ENCODE measurements around the gene WDR11. TPM values are rescaled to one million over a fixed set of nuclear protein-coding genes. Genes with fewer than 3 reads are reported as not detected.

The WDR11 gene
- polyA plus RNA-seq, 3 donors, result 32.9 to 68.0 (median 50.1) TPM

DNA sequence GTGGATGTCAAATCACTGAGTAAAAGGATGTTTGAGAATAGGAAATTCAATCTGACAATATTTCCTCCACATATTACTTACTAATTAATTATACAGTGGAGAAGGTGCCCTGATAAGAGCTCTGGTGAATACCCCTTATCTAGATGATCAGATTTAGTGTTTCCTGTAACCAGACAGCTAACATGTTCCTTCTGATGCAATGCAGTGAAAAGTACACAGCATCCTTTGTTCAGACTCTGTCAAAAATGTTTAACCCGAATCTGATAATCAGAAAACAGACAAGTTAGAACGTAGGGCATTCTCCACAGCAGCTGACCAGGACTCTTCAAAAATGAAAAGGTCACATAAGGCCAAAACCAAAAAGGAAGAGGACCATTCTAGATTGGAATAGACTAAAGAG is 46.2 kb downstream of the WDR11 start:
- H3K36me3 Mint-ChIP-seq, result peaks cover 66 to 76% of the 10 kb centered on the region in 2 donors
- no peak overlapping the region for H2AFZ ChIP-seq (ENCODE audit: insufficient read depth, low read depth, low read length, poor library complexity, severe bottlenecking)

GRCh38 chr10:120905268-120905667 is 54.1 kb downstream of the WDR11 start:
- no peak overlapping the region for H3K4me3 Mint-ChIP-seq
- no peak for TF ChIP-seq CTCF (IDR thresholded peaks at IDR 0.05)
- no peak overlapping the region for H3K4me2 ChIP-seq (replicated peaks; ENCODE audit: extremely low read depth, low read length, poor library complexity, severe bottlenecking)
- intact Hi-C loops (cut with micrococcal nuclease), result no loop called here
- H3K79me2 ChIP-seq (ENCODE audit: insufficient read depth, low read length), result no peaks in the 10 kb centered on the region
- no peak for DNase-seq
- 94% methylated on average over 9 of the region's 9 CpGs for WGBS (ENCODE audit: insufficient coverage)
- peaks cover 95 to 100% of the 10 kb centered on the region in 2 donors for H3K36me3 ChIP-seq (replicated peaks in 1 of 2; ENCODE audit: control insufficient read depth in 1 of 2, insufficient read depth in 2 of 2, low read length in 2 of 2)
- peaks cover 92 to 98% of the 10 kb centered on the region in 2 donors for H3K36me3 Mint-ChIP-seq
- H3K4me1 Mint-ChIP-seq, result no peaks in the 10 kb centered on the region
- H3K27ac ChIP-seq (ENCODE audit: low read depth in 1 of 2, low read length in 2 of 2), result no peak overlapping the region
- H3K27me3 ChIP-seq (ENCODE audit: control insufficient read depth in 2 of 2, insufficient read depth in 2 of 2, low read length in 2 of 2), result no peaks in the 10 kb centered on the region
- H3K27ac Mint-ChIP-seq, result no peak overlapping the region
- peaks cover 16 to 23% (median 20%) of the 10 kb centered on the region in 7 donors for H3K9me3 Mint-ChIP-seq
- no peaks in the 10 kb centered on the region for H3K4me1 ChIP-seq (ENCODE audit: control insufficient read depth in 1 of 2, insufficient read depth in 2 of 2, low read length in 2 of 2)
- H3K9ac ChIP-seq (ENCODE audit: insufficient read depth, low read length, poor library complexity, severe bottlenecking), result no peak overlapping the region
- H3K27me3 Mint-ChIP-seq (ENCODE audit: low read depth in 3 of 3), result no peaks in the 10 kb centered on the region
- H3K4me3 ChIP-seq (replicated peaks in 1 of 3; ENCODE audit: low read depth in 2 of 3, low read length in 3 of 3), result no peak overlapping the region
- peaks cover 12 to 15% of the 10 kb centered on the region in 2 donors for H3K9me3 ChIP-seq (replicated peaks in 1 of 2; ENCODE audit: control insufficient read depth in 1 of 2, insufficient read depth in 1 of 2, low read length in 2 of 2)
- no peaks in the 10 kb centered on the region for H4K20me1 ChIP-seq (ENCODE audit: insufficient read depth, low read length)
- no peak overlapping the region for H2AFZ ChIP-seq (ENCODE audit: insufficient read depth, low read depth, low read length, poor library complexity, severe bottlenecking)

More for the DNA sequence above, 46.2 kb downstream of the WDR11 start:
- no peak for DNase-seq
- WGBS (ENCODE audit: insufficient coverage), result 93% methylated on average over 2 of the region's 2 CpGs
- H3K27me3 ChIP-seq (ENCODE audit: control insufficient read depth in 2 of 2, insufficient read depth in 2 of 2, low read length in 2 of 2), result no peaks in the 10 kb centered on the region
- no peak overlapping the region for H3K27ac Mint-ChIP-seq
- no peak overlapping the region for H3K27ac ChIP-seq (ENCODE audit: low read depth in 1 of 2, low read length in 2 of 2)
- peaks cover 0 to 1% (median 0%) of the 10 kb centered on the region in 3 donors for H3K27me3 Mint-ChIP-seq (ENCODE audit: low read depth in 3 of 3)
- no peak overlapping the region for H3K4me3 ChIP-seq (replicated peaks in 1 of 3; ENCODE audit: low read depth in 2 of 3, low read length in 3 of 3)
- intact Hi-C loops (cut with micrococcal nuclease), result no loop called here
- no peaks in the 10 kb centered on the region for H3K4me1 ChIP-seq (ENCODE audit: control insufficient read depth in 1 of 2, insufficient read depth in 2 of 2, low read length in 2 of 2)
- TF ChIP-seq CTCF (IDR thresholded peaks at IDR 0.05), result no peak
- H3K4me2 ChIP-seq (replicated peaks; ENCODE audit: extremely low read depth, low read length, poor library complexity, severe bottlenecking), result no peak overlapping the region
- no peaks in the 10 kb centered on the region for H3K79me2 ChIP-seq (ENCODE audit: insufficient read depth, low read length)
- H3K4me1 Mint-ChIP-seq, result no peaks in the 10 kb centered on the region
- peaks cover 3% of the 10 kb centered on the region for H4K20me1 ChIP-seq (ENCODE audit: insufficient read depth, low read length)
- peaks cover 65 to 82% of the 10 kb centered on the region in 2 donors for H3K36me3 ChIP-seq (replicated peaks in 1 of 2; ENCODE audit: control insufficient read depth in 1 of 2, insufficient read depth in 2 of 2, low read length in 2 of 2)
- H3K9me3 ChIP-seq (replicated peaks in 1 of 2; ENCODE audit: control insufficient read depth in 1 of 2, insufficient read depth in 1 of 2, low read length in 2 of 2), result no peaks in the 10 kb centered on the region
- no peaks in the 10 kb centered on the region for H3K9me3 Mint-ChIP-seq
- H3K9ac ChIP-seq (ENCODE audit: insufficient read depth, low read length, poor library complexity, severe bottlenecking), result no peak overlapping the region
- no peak overlapping the region for H3K4me3 Mint-ChIP-seq

Measured in CD14-positive monocyte (primary cell).